Loucy (cell line): Measurements from ENCODE around the gene CNKSR1.

Experiments
- H2AFZ ChIP-seq: fragments of 200-600 bp; sonication (generic); 2 replicates; pipeline ENCODE4 v1.6.0; 2016; ENCODE audit warnings: antibody characterized with exemption, mild to moderate bottlenecking, low read length, moderate library complexity
- H3F3A ChIP-seq: fragments of 200-600 bp; 2 replicates; pipeline ENCODE4 v1.6.0; 2016; ENCODE audit warnings: antibody characterized with exemption, low read depth, mild to moderate bottlenecking
- H3K27me3 ChIP-seq: fragments of 200-600 bp; sonication (generic); 2 replicates; pipeline ENCODE4 v1.6.1; 2014; ENCODE audit warnings: low read length, mild to moderate bottlenecking; ENCODE audit not compliant: insufficient read depth, poor library complexity, severe bottlenecking
- H3K36me3 ChIP-seq: fragments of 200-600 bp; sonication (generic); 2 replicates; pipeline ENCODE4 v1.6.1; 2016; ENCODE audit warnings: low read length; ENCODE audit not compliant: insufficient read depth
- H3K4me1 ChIP-seq: fragments of 200-600 bp; sonication (generic); 2 replicates; pipeline ENCODE4 v1.5.1; 2014; ENCODE audit warnings: low read length, mild to moderate bottlenecking; ENCODE audit not compliant: insufficient read depth, poor library complexity, severe bottlenecking
- H3K4me2 ChIP-seq: fragments of 200-600 bp; sonication (generic); 2 replicates; pipeline ENCODE4 v1.6.0; 2014; ENCODE audit warnings: antibody characterized with exemption, low read length, low read depth, mild to moderate bottlenecking; ENCODE audit not compliant: poor library complexity, severe bottlenecking
- H3K4me3 ChIP-seq: fragments of 200-600 bp; sonication (generic); 2 replicates; pipeline ENCODE4 v1.5.1; 2014; ENCODE audit warnings: low read length, mild to moderate bottlenecking, mixed read lengths; ENCODE audit not compliant: poor library complexity, severe bottlenecking
- H3K79me2 ChIP-seq: fragments of 200-600 bp; sonication (generic); 2 replicates; pipeline ENCODE4 v1.6.1; 2014; ENCODE audit warnings: low read length; ENCODE audit not compliant: insufficient read depth
- H3K9ac ChIP-seq: fragments of 200-600 bp; sonication (generic); 2 replicates; pipeline ENCODE4 v1.6.0; 2014; ENCODE audit warnings: mild to moderate bottlenecking, low read depth, low read length, moderate library complexity; ENCODE audit not compliant: poor library complexity, severe bottlenecking
- H3K9me2 ChIP-seq: fragments of 200-600 bp; sonication (generic); replicated peaks from 2 replicates; pipeline ENCODE4 v1.6.1; 2016; ENCODE audit warnings: low read depth, low read length, mixed read lengths
- H3K9me3 ChIP-seq: fragments of 200-600 bp; sonication (generic); 2 replicates; pipeline ENCODE4 v1.6.1; 2014; ENCODE audit warnings: mild to moderate bottlenecking, antibody characterized with exemption, low read length, low read depth; ENCODE audit not compliant: insufficient read depth
- H4K20me1 ChIP-seq: fragments of 200-600 bp; sonication (generic); 2 replicates; pipeline ENCODE4 v1.6.0; 2014; ENCODE audit warnings: antibody characterized with exemption, low read length, mild to moderate bottlenecking; ENCODE audit not compliant: insufficient read depth, poor library complexity, severe bottlenecking
- CTCF ChIP-seq: fragments of 200-600 bp; sonication (generic); conservative IDR thresholded peaks from 2 replicates; pipeline ENCODE4 v1.5.1; 2014; ENCODE audit warnings: mild to moderate bottlenecking, antibody characterized with exemption, low read length
- EZH2phosphoT487 ChIP-seq: fragments of 200-600 bp; IDR thresholded peaks from 2 replicates; pipeline ENCODE4 v1.6.1; 2018; ENCODE audit warnings: antibody characterized with exemption, mild to moderate bottlenecking, moderate library complexity, borderline replicate concordance

CNKSR1 gene

DNA sequence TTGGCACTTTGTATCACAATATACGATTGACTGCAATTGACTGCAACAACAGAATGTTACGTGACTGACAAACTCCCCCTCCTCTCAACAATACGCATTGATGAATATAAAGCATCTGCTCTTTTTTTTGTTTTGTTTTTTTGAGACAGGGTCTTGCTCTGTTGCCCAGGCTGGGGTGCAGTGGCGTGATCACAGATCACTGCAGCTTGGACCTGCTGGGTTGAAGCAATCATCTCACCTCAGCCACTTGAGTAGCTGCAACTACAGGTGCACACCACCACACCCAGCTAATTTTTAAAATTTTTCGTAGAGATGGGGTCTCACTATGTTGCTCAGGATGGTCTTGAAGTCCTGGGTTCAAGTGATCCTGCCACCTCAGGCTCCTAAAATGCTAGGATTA lies 35.4 kb downstream of the CNKSR1 start:
- H3F3A ChIP-seq = no peaks in the 10 kb centered on the region
- H3K79me2 ChIP-seq = no peaks in the 10 kb centered on the region
- 0 out of 2 replicates have a peak overlapping the region, but pooled peaks have one; percentile 52 for H2AFZ ChIP-seq
- no peak overlapping the region for H3K4me3 ChIP-seq
- no peak overlapping the region for H3K4me2 ChIP-seq
- H3K9ac ChIP-seq = no peak overlapping the region
- H3K36me3 ChIP-seq = no peaks in the 10 kb centered on the region
- no peaks in the 10 kb centered on the region for H3K27me3 ChIP-seq
- H3K9me3 ChIP-seq = no peaks in the 10 kb centered on the region
- no peak for TF ChIP-seq CTCF
- TF ChIP-seq EZH2phosphoT487 = no peak
- H3K4me1 ChIP-seq = no peaks in the 10 kb centered on the region
- no peaks in the 10 kb centered on the region for H4K20me1 ChIP-seq
- H3K9me2 ChIP-seq = no peaks in the 10 kb centered on the region

DNA sequence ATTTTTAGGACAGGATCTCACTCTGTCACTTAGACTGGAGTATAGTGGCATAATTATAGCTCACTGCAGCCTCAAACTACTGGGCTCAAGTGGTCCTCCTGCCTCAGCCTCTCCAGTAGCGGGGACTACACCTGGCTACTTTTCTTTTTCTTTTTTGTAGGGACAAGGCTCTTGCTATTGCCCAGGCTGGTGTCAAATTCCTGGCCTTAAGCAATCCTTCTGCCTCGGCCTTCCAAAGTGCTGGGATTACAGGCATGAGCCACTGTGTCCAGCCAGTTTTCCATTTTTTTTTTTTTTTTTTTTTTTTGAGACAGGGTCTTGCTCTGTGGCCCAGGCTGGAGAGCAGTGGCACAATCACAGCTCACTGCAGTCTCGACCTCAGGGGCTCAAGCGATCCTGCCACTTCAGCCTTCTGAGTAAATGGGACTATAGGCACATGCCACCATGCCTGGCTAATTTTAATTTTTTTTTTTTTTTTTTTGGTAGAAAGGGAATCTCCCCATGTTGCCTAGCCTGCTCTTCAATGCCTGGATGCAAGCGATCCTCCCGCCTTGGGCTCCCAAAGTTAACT lies 36.1 kb downstream of the CNKSR1 start:
- Histone ChIP-seq H3K9me3 (no peaks in the 10 kb centered on the region), H3K9me2 (no peaks in the 10 kb centered on the region), H3K4me3 (no peak overlapping the region), H2AFZ (no peak overlapping the region), H3K4me2 (no peak overlapping the region), H3K27me3 (no peaks in the 10 kb centered on the region), H3K36me3 (no peaks in the 10 kb centered on the region), H3K4me1 (no peaks in the 10 kb centered on the region), H3F3A (no peaks in the 10 kb centered on the region), H3K9ac (no peak overlapping the region), H4K20me1 (no peaks in the 10 kb centered on the region), H3K79me2 (no peaks in the 10 kb centered on the region)
- TF ChIP-seq EZH2phosphoT487 = no peak
- TF ChIP-seq CTCF = no peak

GRCh38 chr1:26215246-26215645 lies 38.0 kb downstream of the CNKSR1 start:
- Histone ChIP-seq H3K9me2 (no peaks in the 10 kb centered on the region), H3K9ac (no peak overlapping the region), H3K4me3 (no peak overlapping the region), H2AFZ (no peak overlapping the region), H3F3A (no peaks in the 10 kb centered on the region), H3K4me2 (no peak overlapping the region), H3K27me3 (no peaks in the 10 kb centered on the region), H3K4me1 (no peaks in the 10 kb centered on the region), H3K79me2 (no peaks in the 10 kb centered on the region), H3K36me3 (no peaks in the 10 kb centered on the region), H4K20me1 (no peaks in the 10 kb centered on the region), H3K9me3 (no peaks in the 10 kb centered on the region)
- no peak for TF ChIP-seq CTCF
- no peak for TF ChIP-seq EZH2phosphoT487
